KBM-7 (cell line): ENCODE data around the gene MRPL51.

Experiments
- DNase-seq: peaks from one replicate; pipeline ENCODE4 v3.0.0-alpha.2; 2015
- in situ Hi-C: fragments of 300-500 bp; cut with MboI; formaldehyde crosslinking; loops from 2 replicates; pipeline ENCODE4 v1.14.3; 2020; ENCODE audit warnings: low sequenced_read_pairs, low pct_unique_long_range_greater_than_20kb, mixed read lengths

Gene MRPL51

GRCh38 chr12:6444704-6445688 lies 48.1 kb downstream of the MRPL51 start, which contains the start of gene CD27:
TSS of gene CD27 (plus strand) at chr12:6444955. CDS start at chr12:6445096, 141 bp downstream.
- DNase-seq, result no peak
- in situ Hi-C loops, result no loop called here

- in situ Hi-C loops, result no loop called here
- no peak for DNase-seq
Observed at GRCh38 chr12:6444031-6444430, 49.0 kb downstream of the MRPL51 start.

DNA sequence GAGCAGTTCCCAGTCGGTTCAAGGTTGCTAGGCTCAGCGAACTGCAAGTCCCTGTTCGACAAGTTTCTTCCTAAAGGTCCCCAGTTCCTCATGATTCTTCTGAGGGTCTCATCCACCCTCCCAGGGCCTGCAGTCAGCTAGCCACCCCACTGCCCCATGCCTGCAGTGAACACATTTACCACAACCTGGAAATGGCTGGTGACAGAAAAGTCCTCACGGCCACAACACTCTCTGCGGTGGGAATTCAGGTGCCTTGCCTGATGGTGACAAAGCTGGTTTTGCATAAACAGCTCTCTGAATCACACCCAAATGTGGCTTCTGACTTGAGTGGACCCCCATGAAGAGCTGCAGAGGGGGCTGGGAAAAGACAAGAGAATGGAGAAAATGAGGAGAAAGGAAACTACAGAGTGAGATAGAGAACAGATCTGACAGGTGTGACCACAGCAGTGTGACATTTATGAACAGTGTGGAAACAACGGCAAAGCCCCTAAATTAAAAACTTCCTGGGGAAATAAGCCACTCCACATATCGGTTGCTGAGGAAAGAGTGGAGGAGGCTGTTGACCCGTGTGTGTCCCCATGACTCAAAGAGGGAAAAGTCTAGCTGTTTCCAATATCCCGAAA lies 49.6 kb downstream of the MRPL51 start:
- DNase-seq, result no peak
- in situ Hi-C loops, result no loop called here

DNA sequence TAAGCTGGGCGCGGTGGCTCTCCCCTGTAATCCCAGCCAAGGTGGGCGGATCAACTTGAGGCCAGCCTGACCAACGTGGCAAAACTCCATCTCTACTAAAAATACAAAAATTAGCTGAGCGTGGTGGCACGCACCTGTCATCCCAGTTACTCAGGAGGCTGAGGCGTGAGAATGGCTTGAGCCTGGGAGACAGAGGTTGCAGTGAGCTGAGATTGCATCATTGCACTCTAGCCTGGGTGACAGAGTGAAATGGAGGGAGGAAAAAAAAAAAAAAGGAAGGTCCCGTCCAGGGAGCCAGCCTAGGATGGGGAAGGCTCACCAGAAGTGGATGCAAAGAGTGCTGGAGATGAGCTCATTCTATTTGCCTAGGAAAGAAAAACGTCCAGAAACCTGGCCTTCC lies 50.2 kb downstream of the MRPL51 start:
- in situ Hi-C loops, result no loop called here
- DNase-seq, result no peak
